A172 (cell line): Measurements from ENCODE around the gene CNTNAP5. TPM values are rescaled to one million over a fixed set of nuclear protein-coding genes. Genes with fewer than 3 reads are reported as not detected.

Experiments used
- DNase-seq: peaks from one replicate; pipeline ENCODE4 v3.0.0-alpha.2; 2015; ENCODE audit warnings: low spot score
- total RNA-seq: library from RNA; depleted of rRNA; stranded (reverse); fragments of >200 nt; shearing (Covaris generic); gene quantifications from 2 replicates; pipeline ENCODE4 v1.2.3, GENCODE V29; 2014

CNTNAP5 gene
- total RNA-seq, 1 experiment from 2014 or later: not detected

DNA sequence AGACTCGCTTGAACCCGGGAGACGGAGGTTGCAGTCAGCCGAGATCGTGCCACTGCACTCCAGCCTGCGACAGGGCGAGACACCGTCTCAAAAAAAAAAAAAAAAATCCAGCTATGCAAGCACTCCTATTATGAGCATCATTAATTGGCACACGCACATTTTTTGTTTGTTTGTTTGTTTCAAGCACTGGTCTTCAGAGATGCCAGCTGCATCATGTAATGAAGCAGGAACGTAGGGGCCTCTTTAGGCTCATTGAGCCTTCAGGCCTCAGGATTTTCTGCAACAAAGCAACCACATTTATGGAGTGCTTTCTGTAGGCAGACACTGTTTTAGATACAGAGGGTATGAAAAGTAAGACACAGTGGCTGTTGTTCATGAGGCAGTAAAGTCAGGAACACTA lies 585.8 kb downstream of the CNTNAP5 start:
- no peak for DNase-seq

DNA sequence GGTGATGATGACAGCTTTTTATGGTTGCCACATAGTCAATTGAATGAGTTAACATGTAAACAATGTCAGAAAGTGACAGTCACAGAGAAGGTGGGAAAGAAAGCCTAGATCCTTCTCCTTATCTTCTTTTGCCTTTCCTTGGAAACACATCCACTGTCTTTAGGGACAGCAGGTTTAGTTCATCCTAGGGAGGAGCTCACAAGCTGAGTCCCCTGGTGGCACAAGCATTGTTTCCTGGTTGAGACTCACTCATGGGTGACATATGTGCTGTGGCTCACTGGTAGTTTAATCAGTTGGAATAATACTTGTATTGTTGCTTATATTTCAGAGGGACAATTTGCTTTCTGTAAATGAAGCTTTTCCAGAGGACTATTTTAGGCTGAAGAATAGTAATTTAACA lies 598.5 kb downstream of the CNTNAP5 start:
- DNase-seq: no peak

DNA sequence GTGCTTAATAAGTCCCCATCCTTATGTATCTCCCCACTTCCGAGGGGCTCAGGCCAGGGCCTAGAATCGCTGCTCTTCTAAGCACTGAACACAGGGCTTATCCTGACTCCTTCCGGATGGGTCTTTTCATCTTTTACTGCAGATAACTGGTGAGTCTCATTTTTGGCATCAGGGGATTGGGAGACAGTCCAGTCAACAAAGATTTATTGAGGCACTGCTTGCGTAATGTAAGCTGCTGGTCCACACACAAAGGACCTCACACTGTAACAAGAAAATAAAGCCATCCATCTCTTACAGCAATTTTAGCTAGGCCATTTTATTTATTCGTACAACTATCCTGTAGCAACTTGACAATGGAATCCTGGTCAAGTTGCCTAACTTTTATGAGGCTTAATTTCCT lies 600.5 kb downstream of the CNTNAP5 start:
- DNase-seq: no peak

DNA sequence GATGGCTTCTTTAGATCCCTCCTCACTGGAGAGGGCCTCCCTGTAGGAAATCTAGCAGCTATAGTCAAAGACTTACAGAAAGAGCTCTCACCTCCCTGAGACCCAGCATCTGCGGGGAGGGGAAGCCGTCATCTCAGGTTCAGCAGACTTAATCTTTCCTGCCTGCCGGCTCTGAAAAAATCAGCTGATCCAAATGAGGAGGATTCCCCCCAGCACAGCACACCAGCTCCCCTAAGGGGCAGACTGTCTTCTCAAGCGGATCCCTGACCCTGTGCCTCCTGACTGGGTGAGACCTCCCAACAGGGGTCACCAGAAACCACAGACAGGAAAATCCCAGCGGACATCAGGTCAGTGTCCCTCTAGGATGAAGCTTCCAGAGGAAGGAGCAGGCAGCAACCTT lies 601.9 kb downstream of the CNTNAP5 start:
- no peak for DNase-seq

DNA sequence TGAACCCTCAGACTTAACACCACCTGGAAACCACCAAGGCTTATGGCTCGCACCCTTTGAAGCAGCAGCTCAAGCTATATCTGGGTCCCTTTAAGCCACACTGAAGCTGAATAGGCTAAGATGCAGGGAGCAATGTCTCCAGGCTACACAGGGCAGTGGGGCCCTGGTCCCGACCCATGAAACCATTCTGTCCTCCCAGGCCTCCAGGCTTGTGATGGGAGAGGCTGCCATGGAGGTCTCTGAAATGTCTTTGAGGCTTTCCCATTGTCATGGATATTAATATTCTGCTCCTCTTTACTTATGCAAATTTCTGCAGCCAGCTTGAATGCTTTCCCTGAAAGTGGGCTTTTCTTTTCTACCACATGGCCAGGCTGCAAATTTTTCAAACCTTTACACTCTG lies 608.7 kb downstream of the CNTNAP5 start:
- DNase-seq: no peak

DNA sequence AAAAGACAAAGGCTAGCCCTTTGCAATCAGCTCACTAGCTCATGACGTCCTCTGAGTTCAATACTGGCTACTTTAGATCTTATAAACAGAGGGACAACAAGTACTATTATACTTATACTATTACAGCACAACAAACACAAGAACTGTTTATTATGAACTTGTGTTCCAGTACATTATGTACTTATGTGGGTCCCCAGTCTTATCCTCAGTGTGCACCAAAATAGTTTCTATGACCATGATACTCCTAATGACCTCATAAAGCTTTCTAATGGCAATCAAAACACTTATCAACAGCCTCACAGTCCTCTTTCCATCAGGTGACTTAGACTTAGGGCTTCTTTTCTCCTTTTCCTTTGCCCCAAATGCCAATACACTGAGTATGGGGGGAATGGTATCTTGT lies 614.4 kb downstream of the CNTNAP5 start:
- no peak for DNase-seq

DNA sequence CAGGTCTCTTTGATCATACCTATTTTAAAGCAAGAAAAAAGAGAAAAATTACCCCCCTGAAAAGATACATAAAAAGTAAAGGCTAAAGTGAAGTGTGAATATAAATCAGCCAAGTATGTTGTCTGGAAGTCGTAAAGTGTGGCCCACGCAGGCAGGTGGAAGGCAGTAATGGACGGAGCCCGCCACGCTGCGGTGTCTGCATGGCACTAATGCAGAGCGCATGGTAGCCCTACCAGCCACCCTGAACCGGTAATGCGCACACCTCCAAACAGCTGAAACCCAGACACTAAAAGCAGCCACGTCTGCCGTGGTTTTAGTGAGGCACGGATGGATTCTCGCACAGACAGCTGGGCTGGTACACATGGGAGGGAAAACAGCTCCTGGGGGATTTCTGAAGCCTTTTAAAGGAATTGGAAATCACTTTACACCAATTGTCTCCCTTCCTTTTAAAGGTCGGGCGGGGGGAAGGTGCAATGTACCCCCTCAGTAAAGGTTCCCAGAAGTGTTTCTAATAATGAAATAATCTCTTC lies 615.2 kb downstream of the CNTNAP5 start:
- no peak for DNase-seq

DNA sequence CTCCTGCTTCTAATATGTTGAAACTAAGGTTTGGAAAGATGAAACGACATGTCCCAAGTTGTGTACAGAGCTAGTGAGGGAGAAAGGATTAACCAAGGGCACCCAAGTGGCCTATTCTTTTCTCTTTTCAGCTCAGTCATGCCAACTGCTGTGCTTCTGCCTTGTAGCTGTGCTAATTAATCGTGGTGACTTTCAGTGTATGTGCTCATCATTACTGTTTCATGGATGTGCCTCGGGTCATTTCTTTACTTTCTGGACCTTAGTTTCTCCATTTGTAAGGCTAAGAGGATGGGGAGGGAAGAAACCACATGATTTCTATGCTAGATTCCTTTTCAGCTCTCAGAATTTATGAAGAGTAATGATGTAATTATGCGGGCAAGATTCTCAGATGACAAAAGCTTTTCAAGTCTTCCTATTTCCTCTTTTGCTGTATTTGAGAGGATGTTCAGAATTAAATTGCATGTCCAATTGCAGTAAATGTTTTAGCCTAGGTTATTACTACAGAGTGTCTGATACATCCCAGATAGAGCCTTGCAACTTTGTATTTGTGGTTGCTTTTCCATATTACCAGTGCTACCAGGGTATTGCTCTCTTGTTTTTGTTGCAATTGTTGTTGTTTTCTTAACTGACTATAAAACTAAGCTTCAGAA lies 621.2 kb downstream of the CNTNAP5 start:
- no peak for DNase-seq

DNA sequence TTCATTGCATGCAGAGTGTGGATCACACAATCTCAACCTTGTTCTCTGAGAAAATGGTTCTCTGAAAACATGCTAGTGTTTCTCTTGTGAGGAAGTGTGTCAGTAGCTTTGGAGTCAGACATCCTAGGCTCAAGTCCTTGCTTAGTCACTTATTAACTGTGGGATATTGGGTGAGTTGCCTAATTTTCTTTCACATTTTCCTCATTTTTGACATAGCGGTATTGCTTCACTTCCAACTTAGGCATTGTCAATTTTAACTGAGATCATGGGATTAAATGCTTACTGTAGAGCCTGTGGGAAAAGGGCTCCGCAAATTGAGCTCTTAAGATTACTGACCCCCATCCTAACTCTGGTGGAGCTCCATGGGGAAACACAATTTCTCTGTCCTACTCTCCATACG lies 622.2 kb downstream of the CNTNAP5 start:
- no peak for DNase-seq

DNA sequence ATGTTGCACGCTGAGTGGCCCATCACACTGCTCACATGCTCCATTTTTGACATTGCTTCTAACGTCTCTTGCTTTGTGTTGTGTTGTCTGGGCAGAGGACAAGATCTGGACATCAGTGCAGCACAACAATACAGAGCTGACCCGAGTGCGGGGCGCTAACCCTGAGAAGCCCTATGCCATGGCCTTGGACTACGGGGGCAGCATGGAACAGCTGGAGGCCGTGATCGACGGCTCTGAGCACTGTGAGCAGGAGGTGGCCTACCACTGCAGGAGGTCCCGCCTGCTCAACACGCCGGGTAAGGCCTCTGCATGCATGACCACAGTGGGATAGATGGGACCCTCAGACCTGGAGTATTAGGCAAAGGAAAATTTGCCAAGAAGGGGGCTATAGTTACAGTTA lies 622.6 kb downstream of the CNTNAP5 start:
- no peak for DNase-seq

DNA sequence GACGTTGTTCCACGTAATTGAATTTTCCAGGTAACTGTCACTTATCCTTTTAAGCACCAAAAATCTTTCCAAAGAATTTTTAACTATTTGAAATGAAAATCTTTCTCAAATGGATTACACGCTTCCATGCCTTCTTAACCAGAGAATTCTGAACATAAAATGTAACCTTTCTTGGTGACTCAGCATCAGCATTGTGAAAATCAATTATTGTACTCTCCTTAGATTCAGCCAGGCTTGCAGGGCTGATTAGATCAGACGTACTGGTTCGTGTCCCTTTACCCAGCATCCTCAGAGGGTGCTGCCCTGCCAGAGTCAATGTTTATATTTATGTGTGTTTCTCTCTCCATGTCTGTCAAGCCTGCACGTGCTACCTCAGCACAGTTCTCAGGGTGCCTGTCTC lies 623.9 kb downstream of the CNTNAP5 start:
- no peak for DNase-seq

DNA sequence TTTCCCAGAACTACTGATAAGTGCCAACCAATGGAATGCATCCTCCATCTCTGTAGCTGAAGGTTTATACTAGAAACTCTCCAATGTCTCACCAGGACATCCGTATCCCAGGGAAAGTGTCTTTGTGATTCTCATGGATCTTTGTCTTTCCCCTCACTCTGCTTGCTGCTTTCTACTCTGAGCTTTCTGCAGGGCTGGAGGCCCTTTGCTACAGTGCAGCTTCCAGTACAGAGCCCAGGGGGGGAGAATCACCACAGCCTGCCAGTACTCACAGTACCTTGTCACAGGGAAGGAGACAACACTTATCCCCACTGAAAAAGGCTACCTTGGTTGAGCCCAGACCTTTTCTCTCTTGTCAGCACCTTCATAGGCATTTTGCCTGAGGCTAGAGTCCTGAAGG lies 627.0 kb downstream of the CNTNAP5 start:
- DNase-seq: no peak

DNA sequence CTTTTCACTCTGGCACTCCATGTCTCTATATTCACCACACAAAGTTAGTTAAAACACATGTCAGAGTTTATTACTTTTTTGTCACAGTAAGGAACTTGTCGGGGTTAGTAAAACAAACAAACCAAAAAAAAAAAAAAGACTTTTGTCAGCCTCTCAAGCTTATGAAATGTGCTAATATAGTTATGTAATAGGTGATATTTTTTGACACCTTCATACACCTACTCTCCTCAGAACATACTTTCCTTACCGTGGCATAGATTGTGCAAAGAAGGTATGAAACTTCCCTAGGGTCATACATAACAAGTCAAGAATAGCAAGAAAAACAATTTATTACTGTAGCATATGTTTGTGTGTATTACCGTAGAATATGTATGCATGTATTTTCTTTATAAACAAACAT lies 633.3 kb downstream of the CNTNAP5 start:
- DNase-seq: no peak

DNA sequence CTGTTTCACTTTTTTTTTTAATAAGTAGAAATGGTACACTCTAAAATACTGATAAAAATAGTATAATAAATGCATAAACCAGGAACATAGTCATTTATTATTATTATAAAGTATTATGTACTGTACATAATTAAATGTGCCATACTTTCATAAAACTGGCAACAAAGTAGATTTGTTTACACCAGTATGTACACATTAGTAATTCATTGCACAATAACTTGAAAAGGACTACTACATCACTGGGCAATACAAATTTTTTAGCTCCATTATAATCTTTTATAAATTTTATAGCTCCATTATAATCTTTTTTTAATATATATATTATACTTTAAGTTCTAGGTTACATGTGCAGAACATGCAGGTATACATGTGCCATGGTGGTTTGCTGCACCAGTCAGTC lies 636.5 kb downstream of the CNTNAP5 start:
- no peak for DNase-seq

DNA sequence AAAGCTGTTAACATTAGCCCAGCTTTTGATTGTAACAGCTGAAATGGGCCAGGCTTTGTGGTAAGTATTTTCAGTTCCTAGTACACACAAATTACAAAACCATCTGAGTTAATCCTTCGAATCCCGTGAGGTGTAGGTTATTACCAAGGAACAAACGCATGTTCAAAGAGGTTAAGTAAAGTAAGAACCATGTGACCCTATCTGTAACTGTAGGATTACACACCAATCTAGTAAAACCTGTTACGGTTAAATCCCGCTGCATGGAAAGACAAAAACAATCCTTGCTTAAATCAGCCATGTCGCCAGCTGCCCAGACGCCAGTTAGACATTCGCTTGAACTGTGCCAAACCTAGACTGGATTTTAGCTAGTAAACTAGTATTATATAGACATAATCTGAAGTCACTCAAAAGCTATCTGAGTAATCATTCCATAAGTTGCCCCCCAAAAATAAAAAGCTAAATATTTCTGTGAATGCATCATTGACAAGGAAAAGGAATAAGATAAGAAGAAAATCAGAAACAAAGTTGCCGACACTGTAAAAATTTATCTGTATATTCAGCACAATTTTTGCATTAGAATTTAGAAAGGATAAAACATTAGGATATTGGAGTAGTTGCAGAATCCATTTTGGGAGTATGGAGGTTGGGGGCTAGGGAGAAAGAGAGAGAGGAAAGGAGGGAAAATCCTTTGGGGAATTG lies 638.0 kb downstream of the CNTNAP5 start:
- DNase-seq: no peak

DNA sequence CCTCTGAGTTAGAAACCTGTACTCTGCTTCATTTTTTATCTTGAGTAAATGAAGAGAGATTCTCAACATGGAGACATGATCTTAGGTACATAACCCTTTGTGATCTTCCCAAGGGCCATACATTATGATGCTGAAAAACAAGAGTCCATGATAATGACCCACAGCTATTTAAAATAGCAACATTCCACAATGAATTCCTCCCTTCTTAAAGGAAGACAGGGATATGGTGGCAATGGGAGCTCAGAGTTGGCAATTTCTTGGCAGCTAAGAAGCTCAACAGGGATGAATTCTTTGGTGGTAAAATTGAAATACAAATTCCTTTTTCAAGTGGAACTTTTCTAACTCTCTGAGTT lies 638.5 kb downstream of the CNTNAP5 start:
- DNase-seq: no peak

DNA sequence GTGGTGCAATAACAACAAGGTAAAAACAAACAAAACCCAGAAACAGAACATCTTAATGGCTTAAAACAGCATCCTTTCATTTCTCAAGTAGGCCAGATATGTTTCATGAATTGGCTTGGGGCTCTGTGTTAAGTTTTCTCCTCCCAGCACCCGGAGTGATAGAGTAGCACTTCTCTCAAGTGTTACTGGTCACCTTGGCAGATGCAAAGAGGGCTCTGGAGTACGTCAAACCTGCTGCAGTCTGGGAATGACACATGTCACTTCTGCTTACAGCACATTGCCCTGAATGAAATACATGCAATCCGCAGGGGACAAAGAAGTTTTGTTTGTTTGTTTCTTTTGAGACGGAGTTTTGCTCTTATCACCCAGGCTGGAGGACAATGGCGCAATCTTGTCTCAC lies 639.3 kb downstream of the CNTNAP5 start:
- no peak for DNase-seq

DNA sequence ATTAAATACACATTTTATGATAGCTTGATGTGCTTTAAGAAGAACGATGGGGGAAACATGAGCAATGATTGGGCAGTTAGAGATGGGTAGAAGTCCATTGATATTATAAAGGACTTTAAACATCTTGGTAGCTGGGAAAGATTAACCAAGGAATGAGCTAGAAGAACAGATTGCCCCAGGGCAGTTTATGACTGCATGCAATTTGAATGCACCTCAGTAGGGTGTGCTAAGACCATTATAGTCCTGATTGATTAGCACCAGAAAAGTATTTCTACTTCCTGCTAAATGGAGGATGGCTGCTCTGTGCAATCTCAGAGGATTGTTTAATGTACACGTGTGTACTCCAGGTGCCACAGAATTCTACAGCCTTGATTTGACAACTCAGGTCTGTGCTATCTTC lies 641.9 kb downstream of the CNTNAP5 start:
- no peak for DNase-seq

DNA sequence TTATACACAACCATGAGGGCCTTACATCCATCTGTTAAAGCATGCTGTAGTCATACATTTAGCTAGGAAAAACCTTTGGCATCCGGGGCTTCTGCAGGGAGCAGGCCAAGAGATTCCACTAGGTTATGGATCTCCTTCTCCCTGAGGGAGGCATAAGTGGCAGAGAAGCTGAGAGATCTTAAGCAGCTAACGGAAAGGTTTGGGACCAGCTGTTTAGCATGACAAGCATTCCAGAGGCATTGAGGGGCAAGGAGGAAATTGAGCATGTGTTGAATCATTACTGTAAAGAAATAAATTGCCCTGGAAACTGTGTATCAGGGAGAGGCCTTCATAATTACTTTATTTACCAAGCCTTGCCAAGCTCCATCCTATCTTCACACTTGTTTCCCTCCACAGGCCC lies 643.1 kb downstream of the CNTNAP5 start:
- no peak for DNase-seq

DNA sequence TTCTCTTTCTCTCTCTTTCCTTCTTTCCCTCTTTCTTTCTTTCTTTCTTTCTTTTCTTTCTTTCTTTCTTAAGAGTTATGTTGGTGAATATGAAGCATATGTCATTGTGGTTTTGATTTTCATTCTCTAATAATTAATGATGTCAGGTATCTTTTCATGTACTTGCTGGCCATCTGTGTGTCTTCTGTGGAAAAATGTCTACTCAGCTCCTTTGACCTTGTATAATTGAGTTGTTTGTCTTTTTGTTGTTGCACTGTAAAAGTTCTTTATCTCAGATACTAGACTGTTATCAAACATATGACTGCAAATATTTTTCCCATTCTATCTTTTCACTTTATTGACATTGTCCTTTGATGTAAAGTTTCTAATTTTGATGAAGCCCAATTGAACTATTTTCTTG lies 645.1 kb downstream of the CNTNAP5 start:
- DNase-seq: no peak

DNA sequence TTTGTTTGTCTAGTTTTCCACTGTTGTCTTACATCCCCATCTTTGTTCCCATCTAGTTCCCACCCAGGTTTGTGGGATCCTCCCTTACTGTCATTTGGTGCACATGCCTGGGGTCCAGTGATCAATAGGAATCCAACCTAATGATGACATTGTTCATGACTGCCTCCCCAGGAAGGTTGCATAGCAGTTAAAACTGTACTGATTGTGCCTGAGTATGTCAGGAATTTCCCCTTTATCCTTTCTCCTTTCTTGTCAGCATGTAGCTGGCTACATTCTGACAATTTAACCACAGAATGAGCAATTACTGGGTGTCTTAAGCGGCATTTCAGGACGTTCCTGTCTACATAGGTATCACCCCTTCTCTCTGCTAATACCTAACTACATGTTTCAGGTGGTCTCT lies 653.0 kb downstream of the CNTNAP5 start:
- DNase-seq: no peak

DNA sequence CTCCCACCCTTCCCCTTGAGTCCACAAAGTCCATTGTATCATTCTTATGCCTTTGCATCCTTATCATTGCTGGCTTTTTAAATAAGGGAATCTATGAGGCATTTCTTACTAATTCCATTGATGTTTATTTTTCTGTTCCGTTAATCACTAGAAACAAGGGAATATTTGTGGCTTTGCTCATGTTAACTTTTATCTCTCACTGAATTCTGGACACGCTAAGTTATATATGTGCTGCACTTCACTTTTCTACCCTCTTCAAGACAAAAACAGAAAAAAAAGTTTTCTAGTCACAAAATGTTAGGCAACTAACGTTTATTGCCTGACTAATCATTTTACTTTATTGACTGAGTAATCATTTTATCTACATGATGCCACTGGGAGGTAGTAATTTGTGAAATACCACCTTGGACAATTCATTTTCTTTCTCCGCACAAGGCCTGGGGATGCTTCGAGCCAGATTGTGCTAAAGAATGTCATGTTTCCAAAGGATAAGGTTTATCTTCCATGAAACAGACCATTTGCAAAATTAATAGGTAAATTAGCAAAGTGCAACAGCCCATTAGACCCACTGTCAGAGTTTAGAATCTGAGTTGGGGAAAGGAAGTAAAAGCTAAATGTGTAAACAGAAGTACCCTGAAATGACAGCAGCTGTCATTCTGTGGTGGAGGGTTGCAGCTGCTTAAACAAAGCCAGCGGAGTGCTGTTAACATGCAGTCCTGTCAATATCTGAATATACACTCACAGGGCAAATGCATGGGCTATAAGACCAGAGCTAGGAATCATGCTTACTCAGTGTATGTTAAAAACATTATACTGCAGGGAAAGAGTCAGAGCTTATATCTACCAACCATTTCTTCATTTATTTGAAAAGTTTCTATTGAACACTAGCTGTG lies 658.7 kb downstream of the CNTNAP5 start:
- no peak for DNase-seq

DNA sequence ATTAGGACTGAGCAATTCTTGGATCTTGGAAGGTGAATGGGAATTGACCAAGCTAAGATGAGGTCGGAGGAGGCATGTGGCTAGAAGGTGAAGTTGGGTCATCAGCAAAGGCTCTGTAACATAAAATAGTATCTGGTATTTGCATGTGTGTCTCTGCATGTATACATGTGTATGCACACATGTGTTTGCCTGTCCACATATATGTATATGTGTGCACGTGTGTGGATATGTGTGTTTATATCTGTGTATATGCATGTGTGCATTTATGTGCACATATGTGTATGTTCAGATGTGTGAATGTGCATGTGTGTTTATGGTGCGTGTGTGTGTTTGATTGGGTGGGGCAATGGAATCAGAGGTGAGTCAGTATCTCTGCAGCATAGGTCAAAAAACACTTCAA lies 664.3 kb downstream of the CNTNAP5 start:
- no peak for DNase-seq
